GF-D8 (cell line): ENCODE results near the gene MKRN2.
"Not testable (repeated sequence)": the region's sequence is repeated elsewhere in the genome, so short reads cannot be mapped to it uniquely, and the experiment has no call there.

Experiments used
- DNase-seq: peaks from one replicate; lab custom pipeline; 2025; lab: John Stamatoyannopoulos, UW

MKRN2 gene, protein sequence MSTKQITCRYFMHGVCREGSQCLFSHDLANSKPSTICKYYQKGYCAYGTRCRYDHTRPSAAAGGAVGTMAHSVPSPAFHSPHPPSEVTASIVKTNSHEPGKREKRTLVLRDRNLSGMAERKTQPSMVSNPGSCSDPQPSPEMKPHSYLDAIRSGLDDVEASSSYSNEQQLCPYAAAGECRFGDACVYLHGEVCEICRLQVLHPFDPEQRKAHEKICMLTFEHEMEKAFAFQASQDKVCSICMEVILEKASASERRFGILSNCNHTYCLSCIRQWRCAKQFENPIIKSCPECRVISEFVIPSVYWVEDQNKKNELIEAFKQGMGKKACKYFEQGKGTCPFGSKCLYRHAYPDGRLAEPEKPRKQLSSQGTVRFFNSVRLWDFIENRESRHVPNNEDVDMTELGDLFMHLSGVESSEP

DNA sequence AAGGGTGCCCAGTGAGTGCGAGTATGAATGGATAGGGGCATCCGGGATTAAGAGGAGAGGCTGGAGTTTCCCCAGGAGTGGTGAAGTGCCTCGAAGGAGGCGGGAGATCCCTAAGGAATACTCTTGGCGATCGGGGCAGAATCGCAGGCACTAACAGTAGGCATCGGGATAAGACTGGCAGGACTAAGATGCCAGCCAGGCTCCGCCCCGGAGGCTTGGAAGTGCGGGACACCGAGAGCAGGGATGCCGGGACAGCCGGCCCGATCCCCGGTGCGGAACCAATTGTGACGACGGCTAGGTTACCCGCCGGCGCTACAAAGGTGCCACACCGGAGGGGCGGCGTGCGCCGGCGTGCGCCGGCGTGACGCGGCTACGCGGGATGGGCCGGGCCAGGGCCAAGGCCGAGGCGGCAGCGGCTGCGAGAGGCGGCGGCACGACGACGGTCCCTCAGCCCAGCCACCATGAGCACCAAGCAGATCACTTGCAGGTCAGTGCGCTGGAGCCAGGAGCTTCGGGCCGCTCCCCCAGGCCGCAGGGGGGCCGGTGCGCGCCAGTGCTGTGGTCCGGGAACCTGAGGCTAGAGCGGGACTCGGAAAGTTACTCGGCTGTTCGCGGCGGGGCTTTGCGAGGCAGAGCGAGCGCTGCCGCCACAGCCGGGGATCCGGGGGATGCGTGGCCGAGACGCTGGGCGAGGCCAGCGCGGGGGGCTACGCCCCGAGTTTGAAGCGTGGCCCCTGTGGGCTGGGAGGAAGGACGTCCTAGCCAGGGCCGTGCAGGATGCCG is at the start of gene MKRN2:
TSS of gene MKRN2 (plus strand) at position 398 of the 783 bp plus-strand sequence. CDS start at position 462, 64 bp downstream.
- DNase-seq, result peak; percentile 68

- no peak for DNase-seq
Observed at GRCh38 chr3:12507591-12508281, 49.2 kb upstream of the MKRN2 start.

GRCh38 chr3:12508291-12508700 is 48.6 kb upstream of the MKRN2 start:
- no peak for DNase-seq

- no peak for DNase-seq
Observed at GRCh38 chr3:12509466-12509865, 47.4 kb upstream of the MKRN2 start.

DNA sequence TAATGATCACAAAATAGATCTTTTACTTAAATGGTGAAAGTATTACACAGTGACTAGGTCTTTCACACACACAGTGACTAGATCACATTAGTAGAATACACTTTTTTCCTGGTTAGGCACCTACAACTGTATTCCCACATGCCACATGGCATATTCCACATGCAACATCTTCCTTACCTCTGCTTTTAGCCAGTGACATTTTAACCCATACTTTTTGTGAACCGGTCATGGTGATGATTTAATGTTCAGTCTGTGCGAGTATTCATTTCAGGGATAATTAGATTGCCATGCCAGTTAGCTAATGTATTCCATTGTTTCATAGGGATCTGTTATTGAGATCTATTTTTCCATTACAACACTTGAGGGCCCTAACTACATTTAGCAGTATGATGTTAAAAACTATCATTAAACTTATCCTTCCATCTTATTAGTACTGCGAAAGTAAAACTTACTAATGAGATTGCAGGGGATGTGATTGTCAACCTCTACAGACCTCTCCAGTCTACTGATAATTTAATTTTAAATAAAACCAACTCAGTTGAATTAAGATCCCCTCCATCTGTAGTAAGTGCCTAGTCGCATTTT is 44.3 kb upstream of the MKRN2 start:
- no peak for DNase-seq

DNA sequence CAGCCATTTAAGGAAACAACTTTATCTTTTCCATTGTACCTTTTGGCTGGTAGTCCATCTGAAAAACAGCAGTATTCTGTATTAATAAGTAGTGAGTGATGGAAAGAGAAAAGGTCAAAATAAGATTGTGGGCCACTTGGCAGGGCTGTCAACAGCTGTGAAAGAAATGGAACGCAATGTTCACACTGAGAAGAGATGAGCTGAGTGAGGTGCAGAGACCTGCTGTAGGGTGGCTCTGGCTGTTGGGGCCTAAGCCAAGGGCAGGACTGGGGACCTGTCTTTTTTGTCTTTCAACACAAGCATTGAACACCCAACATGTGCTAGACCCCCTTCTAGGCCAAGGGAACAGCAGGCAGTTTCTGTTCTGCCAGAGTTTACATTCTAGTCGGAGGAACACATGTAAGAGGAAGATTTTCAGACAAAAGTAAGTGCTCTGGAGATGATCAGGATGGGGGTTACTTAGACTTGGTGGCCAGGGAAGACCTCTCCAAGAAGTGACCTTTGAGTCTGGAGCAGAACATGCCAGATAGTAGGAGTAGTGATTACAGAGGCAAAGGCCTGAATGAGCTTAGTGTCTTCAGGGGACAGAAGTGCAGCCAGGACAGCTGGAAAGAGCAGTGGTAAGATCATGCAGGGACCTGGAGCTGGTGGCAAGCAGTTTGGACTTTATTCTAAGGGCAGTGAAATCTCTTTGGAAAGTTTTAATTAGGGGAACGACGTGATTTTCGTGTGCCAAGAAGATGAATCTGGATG is 43.0 kb upstream of the MKRN2 start:
- DNase-seq, result no peak

DNA sequence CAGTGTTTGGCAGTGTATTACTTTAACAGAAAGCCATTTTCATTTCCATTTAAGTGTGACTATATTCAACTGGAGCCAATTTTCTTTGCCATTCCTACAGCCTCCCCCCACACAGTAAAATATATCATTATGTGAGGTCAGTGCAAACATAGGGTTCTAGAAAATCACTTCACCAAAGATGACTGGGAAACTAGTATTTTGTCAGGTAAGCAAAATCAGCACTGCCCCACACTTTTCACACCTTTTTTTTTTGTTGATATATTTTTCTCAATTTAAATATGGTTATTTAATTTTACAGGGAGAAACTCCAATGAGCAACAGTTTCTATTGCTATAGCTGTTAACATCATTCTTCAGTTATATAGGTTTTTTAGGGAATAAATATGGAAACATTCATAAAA is 41.3 kb upstream of the MKRN2 start:
- DNase-seq, result no peak

DNA sequence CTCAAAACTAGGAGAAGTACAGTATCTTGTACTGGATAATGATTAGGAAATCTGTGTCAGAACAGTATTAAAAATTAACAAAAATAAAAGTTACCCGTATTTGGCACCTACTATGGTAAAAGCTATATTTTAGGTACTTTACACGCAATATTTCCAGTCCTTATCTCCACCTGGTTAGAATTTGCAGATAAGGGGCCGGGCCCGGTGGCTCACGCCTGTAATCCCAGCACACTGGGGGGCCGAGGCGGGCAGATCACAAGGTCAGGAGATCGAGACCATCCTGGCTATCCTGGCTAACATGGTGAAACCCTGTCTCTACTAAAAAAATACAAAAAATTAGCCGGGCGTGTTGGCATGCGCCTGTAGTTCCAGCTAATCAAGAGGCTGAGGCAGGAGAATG is 40.0 kb upstream of the MKRN2 start:
- DNase-seq, result no peak

DNA sequence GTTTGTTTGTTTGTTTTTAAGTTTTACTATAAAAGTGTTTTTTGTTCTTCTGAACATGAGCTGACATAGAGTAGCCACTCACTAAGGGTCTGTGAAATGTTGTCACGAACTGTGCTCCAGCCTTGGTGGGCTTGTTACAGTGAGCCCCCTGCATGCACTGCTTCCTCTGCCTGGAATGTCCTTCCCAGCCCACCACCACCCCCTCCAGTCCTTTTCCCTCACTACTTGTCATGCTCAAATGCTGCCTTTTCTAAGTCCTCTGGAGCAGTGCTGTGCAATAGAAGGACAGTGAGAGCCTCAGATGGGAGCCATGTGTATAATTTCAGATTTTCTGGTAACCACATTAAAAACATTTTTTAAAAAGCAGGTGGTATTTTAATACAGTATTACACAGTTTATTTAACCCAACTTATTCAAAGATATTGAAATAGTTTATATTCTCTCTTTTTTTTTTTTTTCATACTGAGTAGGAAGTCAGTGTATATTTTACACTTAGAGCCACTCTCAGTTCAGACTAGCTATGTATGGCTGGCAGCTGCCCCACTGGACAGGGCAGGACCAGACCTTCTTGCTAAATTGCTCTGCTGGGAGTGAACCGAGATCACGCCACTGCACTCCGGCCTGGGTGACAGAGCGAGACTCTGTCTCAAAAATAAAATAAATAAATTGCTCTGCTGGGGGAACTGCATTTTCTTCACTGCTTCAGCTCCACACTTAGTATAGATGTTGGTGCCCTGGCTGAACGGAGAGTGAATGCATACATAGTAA is 38.4 kb upstream of the MKRN2 start:
- DNase-seq, result no peak

DNA sequence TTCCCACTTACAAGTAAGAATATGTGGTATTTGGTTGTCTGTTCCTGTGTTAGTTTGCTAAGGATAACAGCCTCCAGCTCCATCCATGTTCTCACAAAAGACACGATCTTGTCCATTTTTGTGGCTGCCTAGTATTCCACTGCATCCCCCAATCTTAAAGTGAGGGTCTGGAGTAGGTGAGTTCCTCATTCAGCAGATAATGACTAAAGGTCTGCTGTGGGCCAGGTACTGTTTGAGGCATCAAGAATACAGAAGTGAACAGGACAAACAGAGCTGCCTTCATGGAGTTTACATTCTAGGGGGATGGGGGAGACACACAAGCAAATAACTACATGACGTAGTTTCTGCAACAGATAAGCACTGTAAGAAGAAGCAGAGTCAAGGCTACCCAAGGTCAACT is 35.9 kb upstream of the MKRN2 start:
- DNase-seq, result no peak

- DNase-seq, result no peak
Observed at GRCh38 chr3:12522721-12523120, 34.2 kb upstream of the MKRN2 start.

- DNase-seq, result no peak
Observed at GRCh38 chr3:12527757-12528143, 29.1 kb upstream of the MKRN2 start.

- no peak for DNase-seq
Observed at GRCh38 chr3:12532182-12532581, 24.7 kb upstream of the MKRN2 start.

GRCh38 chr3:12536423-12536822 is 20.5 kb upstream of the MKRN2 start:
- DNase-seq, result no peak

DNA sequence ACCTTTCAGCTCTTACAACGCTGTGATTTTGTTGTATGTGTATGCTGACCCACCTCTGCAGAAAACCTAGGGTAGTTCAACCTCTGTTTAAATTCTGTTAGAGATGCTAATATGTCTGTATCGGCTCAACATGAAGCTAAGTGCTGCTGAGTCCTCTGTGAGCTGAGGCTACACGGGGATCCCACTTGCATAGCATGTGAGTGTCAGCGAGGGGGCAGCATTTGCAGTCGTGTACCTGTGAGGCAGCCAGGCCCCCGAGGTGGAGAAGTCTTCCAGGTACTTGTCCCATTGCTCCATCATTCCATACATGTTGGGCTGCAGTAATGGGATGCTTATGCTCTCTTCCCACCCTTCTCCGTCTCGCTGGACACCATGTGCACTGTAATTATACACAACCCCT is 15.3 kb upstream of the MKRN2 start:
- DNase-seq, result no peak

GRCh38 chr3:12543497-12543896 is 13.4 kb upstream of the MKRN2 start:
- DNase-seq, result not testable (repeated sequence)

DNA sequence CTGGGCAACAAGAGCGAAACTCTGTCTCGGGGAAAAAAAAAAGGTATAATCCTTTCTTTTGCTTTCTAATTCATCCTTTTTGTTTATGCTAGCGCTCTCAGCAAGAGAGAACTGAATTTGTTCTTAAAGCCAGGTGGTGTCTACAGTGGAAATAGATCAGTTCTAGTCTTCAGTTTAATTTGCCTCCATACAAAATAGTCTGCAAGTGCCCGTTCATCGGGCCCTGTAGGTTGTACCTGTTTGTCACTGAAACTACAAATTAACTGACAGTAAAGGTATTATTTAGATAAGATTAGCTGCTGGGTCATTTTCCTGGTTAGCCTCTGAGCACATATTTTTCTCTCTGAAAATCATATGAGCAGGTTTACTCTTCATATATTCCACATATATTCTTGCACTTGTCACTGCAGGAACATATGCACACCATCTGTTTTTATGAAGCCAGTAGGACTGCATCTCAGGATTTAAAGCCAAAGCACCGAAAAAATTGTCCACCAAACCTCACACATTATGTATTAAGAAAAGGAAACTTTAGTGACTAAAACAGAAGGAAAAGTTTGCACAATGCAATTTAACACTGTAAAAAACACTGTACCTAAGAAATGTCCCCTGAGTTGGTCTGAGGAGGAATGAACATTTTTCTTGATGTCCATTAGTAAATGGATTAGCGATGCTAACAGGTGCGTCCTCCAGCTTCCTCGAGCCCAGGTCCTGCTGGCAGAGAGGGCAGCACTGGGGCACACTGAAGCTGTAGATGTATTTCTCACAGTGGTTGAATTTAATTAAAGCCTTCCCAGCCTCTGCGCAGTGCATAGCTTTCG is 12.0 kb upstream of the MKRN2 start:
- no peak for DNase-seq

DNA sequence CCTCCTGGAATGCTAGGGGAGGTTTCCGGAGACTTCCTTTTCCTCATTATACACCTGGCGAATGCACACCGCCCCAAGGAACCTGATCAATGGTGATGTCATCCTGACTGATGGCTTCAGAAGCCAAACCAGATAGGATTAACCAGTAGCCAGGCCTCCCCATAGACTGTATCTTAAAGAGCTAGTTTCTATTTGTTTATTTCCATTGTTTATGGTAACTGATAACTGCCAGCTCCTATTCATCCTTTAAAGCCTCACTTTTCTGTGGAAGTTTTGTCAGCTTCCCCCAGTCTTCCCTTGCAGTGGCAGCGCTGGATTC is 11.5 kb upstream of the MKRN2 start, which contains the start of gene MKRN2OS:
TSS of gene MKRN2OS (minus strand) at position 27 of the 319 bp plus-strand sequence. CDS start 35 bp downstream, outside the sequence.
- no peak for DNase-seq

DNA sequence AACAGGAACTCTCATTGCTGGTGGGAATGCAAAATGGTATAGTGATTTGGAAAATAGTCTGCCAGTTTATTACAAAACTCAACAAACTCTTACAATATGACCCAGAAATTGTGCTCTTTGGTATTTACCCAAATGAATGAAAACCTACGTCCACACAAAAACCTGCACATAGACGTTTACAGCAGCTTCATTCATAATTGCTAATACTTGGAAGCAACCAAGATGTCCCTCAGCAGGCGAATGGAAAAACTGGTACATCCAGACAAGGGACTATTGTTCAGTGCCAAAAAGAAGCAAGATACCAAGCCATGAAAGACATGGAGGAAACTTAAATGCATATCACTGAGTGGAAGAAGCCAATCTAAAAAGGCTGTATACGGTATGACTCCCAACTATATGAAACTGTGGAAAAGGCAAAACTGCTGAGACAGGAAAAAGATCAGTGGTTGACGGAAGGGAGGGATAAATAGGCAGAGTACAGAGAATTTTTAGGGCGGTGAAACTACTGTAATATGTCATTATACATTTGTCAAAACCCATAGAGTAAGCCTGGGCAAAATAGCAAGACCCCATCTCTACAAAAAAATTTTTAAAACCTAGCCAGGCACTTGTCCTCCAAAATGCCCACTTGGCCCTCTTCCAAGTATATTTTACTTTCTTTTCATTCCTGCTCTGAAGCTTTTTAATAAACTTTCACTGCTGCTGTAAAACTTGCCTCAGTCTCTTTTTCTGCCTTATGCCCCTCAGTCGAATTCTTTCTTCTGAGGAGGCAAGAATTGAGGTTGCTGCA is 6.7 kb upstream of the MKRN2 start:
- no peak for DNase-seq
